Retina (tissue), 1 donor: ENCODE data around the gene TTLL10.

Experiments
- DNase-seq: peaks from one replicate; pipeline ENCODE4 v3.0.0-alpha.2; 2016

The TTLL10 gene

DNA sequence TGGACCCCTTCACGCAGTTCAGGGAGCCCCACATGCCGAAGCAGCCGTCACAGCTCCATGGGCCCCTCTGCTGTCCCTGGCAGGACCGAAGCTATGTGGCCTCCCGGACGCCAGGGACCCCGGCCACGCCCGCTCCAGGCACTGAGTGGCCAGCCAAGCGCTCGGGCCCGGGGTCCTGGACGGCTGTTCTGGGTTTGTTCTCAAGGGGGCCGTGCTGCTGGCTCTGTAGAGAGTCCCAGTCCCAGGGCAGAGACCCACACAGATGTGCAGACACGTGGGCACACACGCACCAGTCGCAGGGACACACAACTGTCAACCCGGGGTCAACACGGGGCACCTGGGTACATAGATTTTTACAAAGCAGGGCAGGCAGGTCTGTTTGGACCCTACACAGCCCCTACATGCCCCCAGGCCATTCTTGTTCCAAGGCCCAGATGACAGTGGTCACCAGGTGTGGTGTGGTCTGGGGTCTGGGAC lies 65.1 kb downstream of the TTLL10 start:
- no peak for DNase-seq

DNA sequence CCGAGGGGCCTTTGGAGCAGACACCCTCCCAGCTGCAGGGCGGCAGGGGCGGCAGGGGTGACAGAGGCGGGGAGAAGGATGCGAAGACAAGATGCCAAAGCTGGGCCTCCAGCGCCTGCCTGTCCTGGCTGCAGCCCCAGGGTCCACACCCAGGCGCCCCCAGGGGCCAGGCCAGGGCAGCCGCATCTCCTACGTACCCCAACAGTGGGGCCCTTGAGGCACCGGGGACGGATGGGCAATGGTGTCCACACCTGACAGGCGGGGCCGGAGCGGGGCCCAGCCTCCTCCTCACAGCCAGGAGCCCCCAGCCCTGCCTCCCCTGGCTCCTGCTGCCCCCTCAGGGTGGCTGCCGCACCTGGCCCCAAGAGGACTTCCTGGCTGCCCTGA lies 65.5 kb downstream of the TTLL10 start:
- no peak for DNase-seq

- no peak for DNase-seq
These were observed 66.1 kb downstream of the TTLL10 start for GRCh38 chr1:1239614-1240347.

GRCh38 chr1:1240348-1240732 lies 66.7 kb downstream of the TTLL10 start:
- DNase-seq: no peak

DNA sequence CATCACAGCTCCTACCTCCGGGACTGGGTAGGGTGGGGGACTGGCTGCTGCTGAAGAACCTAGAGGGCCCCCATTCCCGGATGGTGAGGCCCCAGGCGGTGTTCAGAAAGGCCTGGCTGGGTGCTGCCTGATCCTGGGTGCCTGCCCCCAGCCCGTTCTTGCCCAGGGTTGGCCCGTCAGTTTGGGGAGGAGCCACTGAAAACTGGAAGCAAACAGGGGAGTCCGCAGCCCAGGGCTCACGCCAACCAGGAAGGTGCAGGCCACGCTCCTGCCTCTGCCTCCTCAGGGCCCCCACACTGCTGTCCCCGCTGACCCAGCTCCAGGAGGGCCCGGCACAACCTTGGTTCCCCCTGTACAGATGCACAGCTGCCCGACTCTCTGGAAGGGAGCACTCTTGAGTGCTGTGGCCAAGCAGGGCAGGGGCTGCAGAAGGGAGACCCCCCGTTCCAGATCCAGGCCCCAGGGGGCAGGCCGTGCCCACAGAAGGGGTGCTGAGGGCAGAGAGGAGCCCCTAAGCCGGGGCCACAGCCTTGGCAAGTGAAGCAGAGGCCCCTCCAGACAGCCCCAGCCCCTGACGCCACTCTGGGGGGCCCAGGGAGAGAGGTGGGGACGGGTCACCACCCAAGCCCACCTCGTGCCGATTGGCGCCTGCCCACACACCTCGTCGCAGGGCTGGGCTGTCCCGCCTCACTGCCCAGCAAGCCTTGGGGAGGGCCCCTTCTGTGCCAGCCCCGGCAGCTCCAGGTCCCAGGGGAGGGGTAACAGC lies 67.3 kb downstream of the TTLL10 start:
- no peak for DNase-seq

- no peak for DNase-seq
These were observed 68.0 kb downstream of the TTLL10 start for GRCh38 chr1:1241588-1242219.

DNA sequence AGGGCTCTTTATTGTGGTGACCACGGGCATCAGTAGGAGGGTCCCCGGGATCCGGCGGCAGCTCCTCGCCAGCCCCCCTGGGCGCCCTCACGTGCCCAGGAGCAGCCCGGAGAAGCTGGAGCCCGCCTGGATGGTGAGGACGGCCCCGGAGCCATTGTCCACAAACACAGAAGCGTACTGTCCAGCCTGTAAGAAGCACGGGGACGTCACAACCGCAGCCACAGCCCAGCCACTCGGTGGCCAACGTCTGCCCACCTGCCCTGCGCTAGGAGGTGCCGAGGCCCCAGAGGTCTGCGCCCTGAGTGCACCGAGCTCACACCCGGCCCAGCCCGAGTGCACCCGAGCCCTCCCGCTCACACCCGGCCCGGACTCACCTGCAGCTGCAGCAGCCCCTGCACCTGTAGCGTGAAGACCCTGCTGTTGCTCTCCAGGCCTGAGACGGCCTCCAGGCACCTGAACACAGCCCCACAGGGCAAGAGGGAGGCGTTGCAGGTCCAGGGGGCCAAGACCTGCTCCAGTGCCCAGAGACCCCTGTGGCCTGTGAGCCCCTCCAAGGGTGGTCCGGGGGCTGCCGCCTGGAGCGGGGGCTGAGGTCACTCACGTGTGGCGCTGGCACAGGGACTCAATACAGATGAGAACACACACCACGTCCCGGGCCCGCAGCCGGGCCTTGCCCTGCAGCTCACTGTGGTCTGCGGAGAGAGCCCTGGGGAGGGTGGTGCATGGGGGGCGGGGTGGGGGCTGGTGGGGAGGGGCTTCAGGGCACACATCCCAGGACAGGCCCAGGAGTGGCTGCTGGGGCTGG lies 69.0 kb downstream of the TTLL10 start:
- DNase-seq: no peak

- no peak for DNase-seq
These were observed 69.6 kb downstream of the TTLL10 start for GRCh38 chr1:1243266-1243660.

DNA sequence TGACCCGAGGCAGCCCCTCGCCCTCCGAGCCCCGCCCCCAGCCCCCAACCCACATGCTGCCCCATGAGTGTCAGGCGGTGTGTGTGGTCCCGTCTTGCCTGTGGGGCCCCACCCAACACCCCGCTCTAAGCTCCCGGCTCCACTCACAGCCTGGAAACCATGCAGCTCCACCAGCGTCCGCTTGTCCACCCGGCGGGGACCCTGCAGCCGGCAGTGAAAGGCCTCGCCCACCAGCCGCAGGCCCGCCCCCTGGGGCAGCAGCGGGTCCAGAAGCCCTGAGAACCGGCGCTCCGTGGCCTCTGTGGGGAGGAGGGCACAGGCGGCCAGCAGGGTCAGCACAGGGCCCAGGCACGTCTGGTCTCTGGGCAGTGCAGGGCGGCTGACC lies 70.1 kb downstream of the TTLL10 start:
- peak; percentile 49 for DNase-seq

GRCh38 chr1:1244192-1244811 lies 70.6 kb downstream of the TTLL10 start:
- peak; percentile 61 for DNase-seq

DNA sequence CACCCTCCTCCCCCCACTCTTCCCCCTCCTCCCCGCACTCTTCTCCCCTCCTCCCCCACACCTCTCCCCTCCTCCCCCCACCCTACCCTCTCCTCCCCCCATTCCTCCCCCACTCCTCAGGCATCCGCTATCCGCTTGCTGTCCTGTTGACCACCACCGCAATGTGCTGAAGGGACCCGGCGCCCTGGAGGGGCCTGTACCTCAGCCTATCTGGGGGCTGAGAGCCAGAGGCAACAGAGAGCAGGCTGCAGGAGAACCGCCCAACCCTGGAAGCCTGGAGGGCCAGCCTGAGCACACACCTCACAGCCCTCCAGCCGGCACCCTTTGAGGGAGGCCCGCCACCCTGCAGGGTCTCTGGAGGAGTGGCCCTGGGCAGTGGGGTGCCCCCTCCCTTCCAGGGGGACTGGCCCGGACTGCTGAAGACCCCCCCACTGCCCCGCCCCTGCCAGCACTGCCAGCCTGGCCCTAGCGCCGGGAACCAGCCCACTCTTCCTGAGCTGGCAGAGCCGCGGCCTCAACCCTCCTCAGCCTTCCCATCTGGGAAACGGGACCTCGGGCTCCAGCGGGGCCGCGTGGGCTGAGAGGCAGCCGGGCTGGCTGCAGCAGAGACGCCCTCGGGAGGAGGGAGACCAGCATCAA lies 71.6 kb downstream of the TTLL10 start:
- DNase-seq: no peak

- no peak for DNase-seq
These were observed 72.3 kb downstream of the TTLL10 start for GRCh38 chr1:1245817-1246576.

- no peak for DNase-seq
These were observed 73.1 kb downstream of the TTLL10 start, which contains the start of gene C1QTNF12 for GRCh38 chr1:1246577-1247340. Gene C1QTNF12 (minus strand): TSS chr1:1246722. CDS start chr1:1246690, 32 bp downstream.

- no peak for DNase-seq
These were observed 73.7 kb downstream of the TTLL10 start for GRCh38 chr1:1247341-1247913.
